Activated CD4-positive, alpha-beta memory T cell treated with anti-CD3 and anti-CD28 coated beads for 36 hours (primary cell): Measurements from ENCODE around the gene HSBP1. TPM values are rescaled to one million over a fixed set of nuclear protein-coding genes. Genes with fewer than 3 reads are reported as not detected.
A peak's percentile ranks its signal among the peaks of the same experiment; 100 is the strongest.

Source experiments
- CTCF ChIA-PET: fragments of 350-600 bp; sonication (Branson Sonifier 250); formaldehyde crosslinking; loops from one replicate; lab custom pipeline; 2021; ENCODE audit warnings: antibody characterized with exemption, inconsistent platforms; lab: Charles Lee
- POLR2A ChIA-PET: fragments of 350-600 bp; sonication (Branson Sonifier 250); formaldehyde crosslinking; loops from one replicate; lab custom pipeline; 2021; ENCODE audit warnings: antibody characterized with exemption; lab: Charles Lee
- DNase-seq: peaks from one replicate; pipeline ENCODE4 v3.0.0-alpha.2; 2020
- H3K27ac Mint-ChIP-seq: one replicate; pipeline ENCODE4 v1.8.0; 2021; ENCODE audit warnings: mixed read lengths
- H3K27me3 Mint-ChIP-seq: one replicate; pipeline ENCODE4 v1.8.0; 2021; ENCODE audit warnings: mixed read lengths
- H3K36me3 Mint-ChIP-seq: one replicate; pipeline ENCODE4 v1.8.0; 2021; ENCODE audit warnings: mixed read lengths
- H3K4me1 Mint-ChIP-seq: one replicate; pipeline ENCODE4 v1.8.0; 2021; ENCODE audit warnings: low read depth, mixed read lengths
- H3K4me3 Mint-ChIP-seq: one replicate; pipeline ENCODE4 v1.8.0; 2021; ENCODE audit warnings: mild to moderate bottlenecking, mixed read lengths
- H3K9me3 Mint-ChIP-seq: one replicate; pipeline ENCODE4 v1.8.0; 2021; ENCODE audit warnings: mixed read lengths
- intact Hi-C: fragments of 100-400 bp; cut with micrococcal nuclease; formaldehyde crosslinking; loops from one replicate; pipeline ENCODE4 v1.15.1; 2023
- total RNA-seq, 2 experiments: library from RNA; stranded (reverse); gene quantifications; one replicate each; pipeline ENCODE4 v1.2.3, GENCODE V29; 2021

The HSBP1 gene
- 10 to 100 TPM; 70.1 to 74.7 TPM for total RNA-seq

DNA sequence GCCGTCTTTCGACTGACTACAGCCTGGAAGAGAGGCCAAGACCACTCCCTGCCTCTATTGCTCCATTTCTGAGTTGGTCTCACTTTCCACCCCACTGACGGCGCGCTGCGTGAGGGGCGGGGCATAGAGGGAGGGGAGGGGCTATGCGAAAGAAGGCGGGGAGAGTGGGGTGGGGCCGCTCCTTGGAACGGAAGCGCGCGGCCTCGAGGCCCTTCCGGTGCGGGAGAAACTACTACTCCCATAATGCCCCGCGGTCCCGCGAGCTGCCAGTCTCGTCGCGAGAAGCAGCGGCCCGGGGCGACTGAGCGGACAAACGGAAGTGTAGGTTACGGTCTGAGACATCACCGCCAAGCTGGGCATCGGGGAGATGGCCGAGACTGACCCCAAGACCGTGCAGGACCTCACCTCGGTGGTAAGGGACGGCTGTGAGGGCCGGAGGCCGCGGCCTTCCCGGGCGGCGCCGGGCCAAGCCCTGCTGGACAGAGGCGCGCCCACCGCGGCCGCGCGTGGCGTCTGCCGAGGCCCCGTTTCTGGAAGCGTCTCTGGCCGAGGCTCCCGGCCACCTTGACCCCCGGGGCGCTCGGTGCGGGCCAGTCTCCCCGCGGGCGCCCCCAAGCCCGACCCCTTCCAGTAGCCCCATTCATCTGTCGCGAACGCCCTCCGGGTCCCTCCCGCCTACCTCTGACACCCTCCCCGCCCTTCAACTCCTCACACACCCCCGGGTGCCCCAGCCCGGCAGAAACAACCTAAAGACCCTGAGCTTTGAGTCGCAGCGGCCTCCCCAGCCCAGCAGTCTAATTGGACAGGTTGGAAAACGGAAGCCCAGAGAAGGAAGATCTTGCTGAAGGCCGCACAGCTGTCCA, at the start of gene HSBP1:
Gene HSBP1, plus strand, starts transcription at position 269 of the 863 bp plus-strand sequence. Its CDS starts 99 bp downstream, at position 368.
- Mint-ChIP-seq H3K4me3 (peak within 1 kb of the TSS; percentile 98), H3K36me3 (peaks cover 24% of the 10 kb centered on the region), H3K9me3 (no peaks in the 10 kb centered on the region), H3K4me1 (peaks cover 33% of the 10 kb centered on the region), H3K27me3 (no peaks in the 10 kb centered on the region), H3K27ac (peak within 1 kb of the TSS; percentile 88)
- intact Hi-C loops, result loop anchor here (1.0 kb wide), 3 partner anchors 91 to 308 kb away; partner anchors contain the start of genes MBTPS1, MLYCD and OSGIN1
- peak; percentile 96 for DNase-seq
- POLR2A ChIA-PET, result interaction anchor here (2.3 kb wide), 1 partner anchor 91 kb away, joined by 7 read pairs; the partner anchor contains the start of gene MLYCD
- CTCF ChIA-PET, result interaction anchor here (1.4 to 2.1 kb wide), 2 partner anchors 16 to 19 kb away, joined by 3 to 5 read pairs; no protein-coding TSS in a partner anchor

- intact Hi-C loops, result no loop called here
- Mint-ChIP-seq H3K4me3 (no peak overlapping the region), H3K27me3 (peaks cover 8% of the 10 kb centered on the region), H3K27ac (no peak overlapping the region), H3K4me1 (no peaks in the 10 kb centered on the region), H3K36me3 (no peaks in the 10 kb centered on the region), H3K9me3 (peaks cover 2% of the 10 kb centered on the region)
- no peak for DNase-seq
- ChIA-PET CTCF (no interaction called here), POLR2A (no interaction called here)
Observed at GRCh38 chr16:83762141-83762991, 45.4 kb upstream of the HSBP1 start.

- no peak for DNase-seq
- H3K27ac Mint-ChIP-seq, result no peak overlapping the region
- H3K4me1 Mint-ChIP-seq, result no peaks in the 10 kb centered on the region
- no peak overlapping the region for H3K4me3 Mint-ChIP-seq
- H3K27me3 Mint-ChIP-seq, result peaks cover 8% of the 10 kb centered on the region
- ChIA-PET POLR2A (no interaction called here), CTCF (no interaction called here)
- H3K9me3 Mint-ChIP-seq, result peaks cover 2% of the 10 kb centered on the region
- intact Hi-C loops, result no loop called here
- H3K36me3 Mint-ChIP-seq, result no peaks in the 10 kb centered on the region
Observed at GRCh38 chr16:83762992-83763358, 44.8 kb upstream of the HSBP1 start.

- no peaks in the 10 kb centered on the region for H3K4me1 Mint-ChIP-seq
- H3K4me3 Mint-ChIP-seq, result no peak overlapping the region
- H3K9me3 Mint-ChIP-seq, result no peaks in the 10 kb centered on the region
- H3K27me3 Mint-ChIP-seq, result peaks cover 5% of the 10 kb centered on the region
- no peaks in the 10 kb centered on the region for H3K36me3 Mint-ChIP-seq
- CTCF ChIA-PET, result no interaction called here
- DNase-seq, result no peak
- POLR2A ChIA-PET, result no interaction called here
- H3K27ac Mint-ChIP-seq, result no peak overlapping the region
- intact Hi-C loops, result no loop called here
Observed at GRCh38 chr16:83768986-83769385, 38.8 kb upstream of the HSBP1 start.

GRCh38 chr16:83769397-83770008, 38.3 kb upstream of the HSBP1 start:
- Mint-ChIP-seq H3K4me3 (no peak overlapping the region), H3K27me3 (peaks cover 5% of the 10 kb centered on the region), H3K4me1 (no peaks in the 10 kb centered on the region), H3K27ac (no peak overlapping the region), H3K9me3 (no peaks in the 10 kb centered on the region), H3K36me3 (no peaks in the 10 kb centered on the region)
- ChIA-PET POLR2A (no interaction called here), CTCF (no interaction called here)
- no peak for DNase-seq
- intact Hi-C loops, result no loop called here

DNA sequence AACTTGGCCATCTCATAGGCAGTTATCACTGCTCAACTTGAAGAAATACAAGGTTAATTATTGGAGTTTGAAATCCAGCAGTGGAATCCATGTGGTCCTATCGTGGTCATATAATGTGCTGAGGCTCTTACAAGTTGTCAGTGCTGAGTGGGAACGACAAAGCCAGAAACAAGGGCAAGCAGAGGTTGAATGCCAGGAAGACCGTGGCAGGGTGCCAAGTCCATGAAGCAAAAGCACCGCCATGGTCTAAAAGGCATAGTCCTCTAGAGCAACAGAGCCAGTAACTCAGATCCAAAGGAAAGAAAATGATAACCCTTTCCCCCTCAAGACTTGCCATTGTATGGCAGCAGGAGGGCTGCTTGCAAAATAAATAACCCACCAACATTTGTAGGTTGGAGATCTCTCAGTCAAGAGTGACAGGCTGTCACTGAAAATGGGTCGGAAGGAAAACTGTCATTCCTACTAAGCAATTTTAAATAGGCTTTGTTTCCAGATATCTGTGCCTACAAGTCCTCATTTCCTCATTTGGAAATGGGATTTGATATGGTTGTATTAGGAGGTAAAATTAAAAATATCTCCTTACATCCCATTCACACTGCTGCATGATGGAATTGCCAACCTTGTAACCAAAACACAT, 36.4 kb upstream of the HSBP1 start:
- H3K27me3 Mint-ChIP-seq, result peaks cover 5% of the 10 kb centered on the region
- intact Hi-C loops, result no loop called here
- H3K9me3 Mint-ChIP-seq, result no peaks in the 10 kb centered on the region
- ChIA-PET CTCF (no interaction called here), POLR2A (no interaction called here)
- DNase-seq, result no peak
- no peak overlapping the region for H3K4me3 Mint-ChIP-seq
- H3K27ac Mint-ChIP-seq, result no peak overlapping the region
- H3K36me3 Mint-ChIP-seq, result no peaks in the 10 kb centered on the region
- no peaks in the 10 kb centered on the region for H3K4me1 Mint-ChIP-seq

GRCh38 chr16:83772806-83773205, 35.0 kb upstream of the HSBP1 start:
- no peaks in the 10 kb centered on the region for H3K9me3 Mint-ChIP-seq

GRCh38 chr16:83774066-83774465, 33.7 kb upstream of the HSBP1 start:
- POLR2A ChIA-PET, result no interaction called here
- H3K9me3 Mint-ChIP-seq, result no peaks in the 10 kb centered on the region
- no peaks in the 10 kb centered on the region for H3K36me3 Mint-ChIP-seq
- no peak overlapping the region for H3K27ac Mint-ChIP-seq
- H3K4me1 Mint-ChIP-seq, result no peaks in the 10 kb centered on the region
- CTCF ChIA-PET, result no interaction called here
- H3K27me3 Mint-ChIP-seq, result peaks cover 3% of the 10 kb centered on the region
- intact Hi-C loops, result no loop called here
- DNase-seq, result no peak
- H3K4me3 Mint-ChIP-seq, result no peak overlapping the region

More at GRCh38 chr16:83772806-83773205, 35.0 kb upstream of the HSBP1 start:
- H3K36me3 Mint-ChIP-seq, result no peaks in the 10 kb centered on the region
- no peaks in the 10 kb centered on the region for H3K4me1 Mint-ChIP-seq
- intact Hi-C loops, result no loop called here
- peaks cover 5% of the 10 kb centered on the region for H3K27me3 Mint-ChIP-seq
- no peak overlapping the region for H3K27ac Mint-ChIP-seq
- H3K4me3 Mint-ChIP-seq, result no peak overlapping the region
- no peak for DNase-seq
- POLR2A ChIA-PET, result no interaction called here
- CTCF ChIA-PET, result no interaction called here

DNA sequence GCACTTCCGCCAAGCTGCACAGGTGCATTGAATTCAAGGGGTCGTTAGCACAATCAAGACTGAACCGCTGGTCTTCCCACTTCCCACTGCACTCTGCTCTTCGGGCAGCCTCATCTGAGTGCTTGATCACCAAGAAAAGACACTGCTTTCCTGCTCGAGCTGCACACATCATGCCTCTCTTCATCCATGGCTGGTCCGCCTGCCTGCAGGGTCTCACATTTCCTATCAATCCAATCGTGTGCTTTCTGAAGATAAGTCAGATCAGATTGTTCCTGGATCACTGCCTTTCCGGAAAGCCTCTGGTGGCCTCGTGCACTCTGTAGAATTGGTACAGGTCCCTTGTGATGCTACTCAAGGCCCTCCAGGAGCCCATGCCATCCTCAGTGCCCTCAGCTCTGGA, 30.8 kb upstream of the HSBP1 start:
- no peak overlapping the region for H3K4me3 Mint-ChIP-seq
- no peaks in the 10 kb centered on the region for H3K4me1 Mint-ChIP-seq
- H3K36me3 Mint-ChIP-seq, result no peaks in the 10 kb centered on the region
- ChIA-PET CTCF (no interaction called here), POLR2A (no interaction called here)
- intact Hi-C loops, result no loop called here
- no peak overlapping the region for H3K27ac Mint-ChIP-seq
- DNase-seq, result no peak
- no peaks in the 10 kb centered on the region for H3K9me3 Mint-ChIP-seq
- H3K27me3 Mint-ChIP-seq, result peaks cover 2% of the 10 kb centered on the region

- H3K4me3 Mint-ChIP-seq, result no peak overlapping the region
- peaks cover 3% of the 10 kb centered on the region for H3K27me3 Mint-ChIP-seq
- intact Hi-C loops, result no loop called here
- H3K9me3 Mint-ChIP-seq, result no peaks in the 10 kb centered on the region
- POLR2A ChIA-PET, result no interaction called here
- H3K36me3 Mint-ChIP-seq, result no peaks in the 10 kb centered on the region
- DNase-seq, result no peak
- CTCF ChIA-PET, result no interaction called here
- no peaks in the 10 kb centered on the region for H3K4me1 Mint-ChIP-seq
- no peak overlapping the region for H3K27ac Mint-ChIP-seq
Observed at GRCh38 chr16:83779886-83780285, 27.9 kb upstream of the HSBP1 start.

DNA sequence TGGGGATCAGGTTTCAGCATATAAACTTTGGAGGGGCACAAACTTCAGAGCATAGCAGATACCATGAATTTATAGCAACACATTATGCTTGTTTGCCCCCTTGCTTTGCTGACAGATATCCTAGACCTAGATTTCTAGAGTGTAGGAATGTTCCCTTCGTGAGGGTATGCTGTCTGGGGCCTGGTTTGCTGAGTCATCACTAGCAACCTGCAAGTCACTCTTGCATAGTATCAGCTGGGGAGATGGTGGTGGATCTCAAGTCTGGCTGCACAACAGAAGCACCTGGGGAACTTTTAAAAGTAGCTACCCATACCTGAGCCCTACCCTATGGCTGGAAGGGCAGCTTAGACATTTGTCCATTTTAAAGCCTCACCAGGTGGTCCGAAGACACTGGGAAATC, 22.3 kb upstream of the HSBP1 start:
- no peaks in the 10 kb centered on the region for H3K9me3 Mint-ChIP-seq
- CTCF ChIA-PET, result no interaction called here
- POLR2A ChIA-PET, result no interaction called here

More for the DNA sequence above, 22.3 kb upstream of the HSBP1 start:
- H3K4me3 Mint-ChIP-seq, result no peak overlapping the region
- intact Hi-C loops, result no loop called here
- H3K27me3 Mint-ChIP-seq, result peaks cover 1% of the 10 kb centered on the region
- no peak overlapping the region for H3K27ac Mint-ChIP-seq
- DNase-seq, result no peak
- H3K36me3 Mint-ChIP-seq, result no peaks in the 10 kb centered on the region
- no peaks in the 10 kb centered on the region for H3K4me1 Mint-ChIP-seq
